ENCODE results near the gene KCNMA1.

Gene KCNMA1

DNA sequence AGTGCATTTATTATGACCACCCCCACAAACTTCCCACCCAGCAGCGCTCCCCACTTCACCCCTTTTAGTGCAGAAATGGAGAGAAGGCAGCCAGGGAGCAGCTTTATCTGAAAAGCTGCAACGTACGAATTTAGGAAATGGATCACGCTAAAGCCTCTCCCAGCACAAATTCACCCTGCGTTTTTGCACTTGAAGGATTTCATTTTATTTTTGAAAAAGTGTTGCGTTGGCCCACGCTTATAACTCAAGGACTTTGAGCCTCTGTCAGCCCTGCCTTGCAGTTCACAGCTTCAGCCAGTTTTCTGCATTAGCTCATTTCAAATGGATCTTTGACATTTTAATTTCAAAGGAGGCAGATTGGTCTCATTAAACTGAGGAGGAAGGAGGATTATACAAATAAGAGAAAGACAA, 556.1 kb downstream of the KCNMA1 start:
- H3K27ac Mint-ChIP-seq, result no peak overlapping the region

DNA sequence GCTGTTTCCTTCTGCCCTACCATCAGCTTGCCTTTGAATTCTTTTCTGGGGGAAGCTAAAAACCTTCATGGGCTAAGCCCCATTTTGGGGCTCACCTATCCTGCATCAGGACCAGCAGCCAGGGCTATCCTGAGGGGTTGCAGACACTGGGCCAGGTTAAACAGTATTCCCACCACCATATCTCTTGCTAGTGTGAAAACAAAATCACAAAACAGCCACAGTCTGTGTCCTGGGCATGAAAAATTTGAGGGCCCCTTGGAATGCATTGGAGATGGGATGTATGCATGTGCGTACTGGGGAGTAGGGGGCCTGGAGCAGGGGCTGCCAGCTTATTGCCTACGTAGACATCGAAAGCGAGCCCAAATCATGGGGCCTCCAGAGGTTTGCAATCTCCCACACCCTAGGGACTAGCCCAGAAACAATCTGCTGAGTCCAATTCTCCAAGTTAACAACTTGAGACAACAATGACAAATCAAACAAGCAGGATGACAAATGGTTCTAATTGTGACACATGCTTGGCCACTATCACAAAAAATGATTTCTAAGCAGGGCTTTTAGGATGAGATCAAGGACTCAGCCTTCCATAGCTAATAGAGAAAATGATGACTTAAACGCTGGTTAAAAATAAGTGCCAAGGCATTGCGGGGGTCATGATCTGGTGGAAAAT, 557.1 kb downstream of the KCNMA1 start:
- no peaks in the 10 kb centered on the region for H3K9me3 Mint-ChIP-seq
- no peaks in the 10 kb centered on the region for H3K4me1 Mint-ChIP-seq (ENCODE audit: low read depth)
- H3K27me3 Mint-ChIP-seq, result no peaks in the 10 kb centered on the region
- H3K4me3 Mint-ChIP-seq, result no peak overlapping the region
- H3K36me3 Mint-ChIP-seq (ENCODE audit: low read depth), result no peaks in the 10 kb centered on the region
- no peak overlapping the region for H3K27ac Mint-ChIP-seq

More for the DNA sequence above, 556.1 kb downstream of the KCNMA1 start:
- H3K27me3 Mint-ChIP-seq, result no peaks in the 10 kb centered on the region
- H3K36me3 Mint-ChIP-seq (ENCODE audit: low read depth), result no peaks in the 10 kb centered on the region
- no peaks in the 10 kb centered on the region for H3K9me3 Mint-ChIP-seq
- H3K4me3 Mint-ChIP-seq, result no peak overlapping the region
- H3K4me1 Mint-ChIP-seq (ENCODE audit: low read depth), result no peaks in the 10 kb centered on the region

- H3K36me3 Mint-ChIP-seq (ENCODE audit: low read depth), result no peaks in the 10 kb centered on the region
- no peaks in the 10 kb centered on the region for H3K27me3 Mint-ChIP-seq
- no peak overlapping the region for H3K27ac Mint-ChIP-seq
- no peak overlapping the region for H3K4me3 Mint-ChIP-seq
- H3K9me3 Mint-ChIP-seq, result no peaks in the 10 kb centered on the region
- no peaks in the 10 kb centered on the region for H3K4me1 Mint-ChIP-seq (ENCODE audit: low read depth)
These were observed 557.9 kb downstream of the KCNMA1 start for GRCh38 chr10:77079592-77080300.

DNA sequence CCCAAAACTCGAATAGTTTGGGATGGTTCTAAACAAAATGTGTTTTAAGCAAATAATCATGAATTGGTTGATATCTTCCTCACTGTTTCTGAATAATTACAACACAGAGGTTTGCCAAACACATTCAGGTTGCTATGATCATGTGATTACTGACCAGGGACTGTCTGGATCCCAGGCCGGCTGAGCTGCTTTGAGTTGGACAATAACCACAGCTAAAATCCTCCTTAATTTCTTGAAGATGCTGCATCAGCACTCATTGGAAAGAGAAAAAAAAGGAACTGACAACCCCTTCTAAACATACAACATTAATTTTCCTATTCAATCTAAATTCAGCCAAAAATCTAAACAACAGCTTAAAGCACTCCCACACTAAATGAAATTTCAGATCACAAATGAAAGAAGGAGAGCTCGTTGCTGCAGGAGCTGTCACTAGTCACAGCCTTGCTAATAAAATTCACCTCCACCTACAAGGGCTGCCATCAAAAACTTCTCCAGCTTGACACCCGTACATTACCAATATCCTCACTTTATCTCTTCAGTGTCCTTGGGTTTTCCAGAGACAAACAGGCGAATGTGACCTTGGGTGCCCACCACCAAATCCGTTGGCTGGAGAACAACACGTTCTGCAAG, 560.2 kb downstream of the KCNMA1 start:
- Mint-ChIP-seq H3K4me3 (no peak overlapping the region), H3K4me1 (ENCODE audit: low read depth) (no peaks in the 10 kb centered on the region), H3K9me3 (no peaks in the 10 kb centered on the region), H3K36me3 (ENCODE audit: low read depth) (no peaks in the 10 kb centered on the region), H3K27ac (no peak overlapping the region), H3K27me3 (no peaks in the 10 kb centered on the region)

- no peaks in the 10 kb centered on the region for H3K9me3 Mint-ChIP-seq
- H3K4me3 Mint-ChIP-seq, result no peak overlapping the region
- H3K27ac Mint-ChIP-seq, result no peak overlapping the region
- H3K4me1 Mint-ChIP-seq (ENCODE audit: low read depth), result no peaks in the 10 kb centered on the region
- no peaks in the 10 kb centered on the region for H3K27me3 Mint-ChIP-seq
- no peaks in the 10 kb centered on the region for H3K36me3 Mint-ChIP-seq (ENCODE audit: low read depth)
These were observed 561.7 kb downstream of the KCNMA1 start for GRCh38 chr10:77075926-77076325.

DNA sequence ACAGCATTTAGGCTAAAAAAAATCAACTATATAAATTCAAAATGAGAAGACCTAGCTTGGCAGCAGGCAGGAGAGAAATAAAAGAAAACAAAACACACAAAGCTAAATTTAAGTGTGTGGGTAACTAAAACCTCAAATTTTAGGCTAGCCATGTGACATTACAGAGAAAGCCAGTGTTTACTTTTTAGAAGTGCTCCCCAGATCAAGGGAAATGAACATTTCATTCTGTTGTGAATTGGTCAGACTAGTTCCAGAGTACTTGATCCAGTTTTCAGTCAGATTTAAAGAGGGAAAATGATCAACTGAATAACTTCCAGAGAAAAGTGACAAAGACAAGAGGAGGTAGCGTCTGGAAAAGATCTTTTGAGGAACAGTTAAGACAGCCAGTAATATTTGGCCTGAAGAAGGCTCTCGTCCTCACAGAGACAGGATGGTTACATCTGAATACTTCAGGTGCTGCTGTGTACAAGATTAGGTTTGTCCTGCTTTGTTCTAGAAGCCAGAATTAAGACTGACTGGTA, 563.4 kb downstream of the KCNMA1 start:
- Mint-ChIP-seq H3K9me3 (no peaks in the 10 kb centered on the region), H3K4me3 (no peak overlapping the region), H3K36me3 (ENCODE audit: low read depth) (no peaks in the 10 kb centered on the region), H3K27me3 (no peaks in the 10 kb centered on the region), H3K27ac (no peak overlapping the region), H3K4me1 (ENCODE audit: low read depth) (no peaks in the 10 kb centered on the region)

- no peaks in the 10 kb centered on the region for H3K9me3 Mint-ChIP-seq
- no peak overlapping the region for H3K4me3 Mint-ChIP-seq
- H3K4me1 Mint-ChIP-seq (ENCODE audit: low read depth), result no peaks in the 10 kb centered on the region
- no peak overlapping the region for H3K27ac Mint-ChIP-seq
- no peaks in the 10 kb centered on the region for H3K36me3 Mint-ChIP-seq (ENCODE audit: low read depth)
- no peaks in the 10 kb centered on the region for H3K27me3 Mint-ChIP-seq
These were observed 564.0 kb downstream of the KCNMA1 start for GRCh38 chr10:77073663-77073960.

GRCh38 chr10:77072836-77073662, 564.6 kb downstream of the KCNMA1 start:
- Mint-ChIP-seq H3K27me3 (no peaks in the 10 kb centered on the region), H3K4me1 (ENCODE audit: low read depth) (no peaks in the 10 kb centered on the region), H3K36me3 (ENCODE audit: low read depth) (no peaks in the 10 kb centered on the region), H3K4me3 (no peak overlapping the region), H3K27ac (no peak overlapping the region), H3K9me3 (no peaks in the 10 kb centered on the region)

DNA sequence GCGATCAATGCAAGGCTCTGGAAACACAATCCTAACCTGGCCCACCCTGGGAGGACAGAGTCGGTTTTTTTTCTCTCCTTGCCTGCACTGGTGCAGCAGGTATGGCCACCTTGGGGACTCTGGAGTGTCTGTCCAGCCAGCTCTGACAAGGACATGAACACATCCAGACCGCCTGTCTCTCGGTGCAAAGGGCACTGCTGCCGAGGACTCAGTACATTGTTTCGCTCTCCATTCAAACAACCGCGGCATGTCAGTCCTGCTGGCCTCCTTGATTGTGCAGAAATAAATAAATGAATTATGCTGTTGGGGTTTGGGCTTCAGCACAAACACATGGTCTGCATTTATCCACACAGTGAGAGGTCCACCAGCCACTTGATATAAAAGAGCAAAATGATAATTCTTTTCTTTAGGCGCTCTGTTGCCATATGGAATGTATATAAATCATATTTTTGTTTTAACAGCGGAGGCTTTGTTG, 565.2 kb downstream of the KCNMA1 start:
- Mint-ChIP-seq H3K9me3 (no peaks in the 10 kb centered on the region), H3K36me3 (ENCODE audit: low read depth) (no peaks in the 10 kb centered on the region), H3K27ac (no peak overlapping the region), H3K4me3 (no peak overlapping the region), H3K4me1 (ENCODE audit: low read depth) (no peaks in the 10 kb centered on the region), H3K27me3 (no peaks in the 10 kb centered on the region)

DNA sequence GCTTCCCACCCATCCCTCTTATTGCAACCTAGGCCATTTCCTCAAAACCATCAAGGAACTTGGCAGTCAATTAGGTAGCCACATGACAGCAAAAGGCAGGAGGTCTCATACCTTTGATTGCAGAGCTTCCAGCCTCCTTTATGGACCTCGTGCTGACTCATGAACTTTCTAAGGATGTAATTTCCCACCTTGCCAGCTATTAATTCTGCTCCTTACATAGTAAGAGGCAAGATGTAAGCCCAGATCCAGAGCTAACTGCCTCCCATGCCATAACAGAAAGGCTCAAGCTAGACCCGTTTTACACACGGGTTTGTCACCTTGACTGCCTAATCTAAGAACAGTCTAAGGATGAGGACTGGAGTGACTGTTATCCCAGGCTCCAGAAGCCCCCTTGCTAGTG, 565.7 kb downstream of the KCNMA1 start:
- Mint-ChIP-seq H3K36me3 (ENCODE audit: low read depth) (no peaks in the 10 kb centered on the region), H3K4me3 (no peak overlapping the region), H3K4me1 (ENCODE audit: low read depth) (no peaks in the 10 kb centered on the region), H3K27me3 (no peaks in the 10 kb centered on the region), H3K9me3 (no peaks in the 10 kb centered on the region), H3K27ac (no peak overlapping the region)

DNA sequence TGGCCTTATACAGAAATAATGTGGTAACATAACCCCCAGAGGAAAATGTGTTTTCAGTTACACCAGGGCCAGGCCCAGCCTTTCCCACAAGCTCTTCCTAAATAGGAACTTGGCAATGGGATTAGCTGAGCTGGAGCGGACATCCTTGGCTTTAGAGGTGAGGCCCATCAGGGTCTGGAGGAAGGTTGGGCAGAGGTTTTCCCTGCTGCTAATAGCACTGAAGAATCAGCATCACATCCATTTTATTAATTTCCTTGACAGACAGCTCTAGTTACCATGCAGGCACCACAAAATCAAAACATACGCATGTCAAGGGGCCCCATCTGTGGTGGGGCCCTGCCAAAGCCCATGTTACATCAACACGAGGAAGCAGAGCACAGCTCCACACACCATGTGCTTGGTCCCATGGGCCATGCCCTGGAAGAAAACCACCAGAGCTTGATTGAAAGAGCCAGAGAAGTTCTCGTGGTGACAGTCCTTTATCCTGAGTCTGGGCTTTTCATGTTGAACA, 566.6 kb downstream of the KCNMA1 start:
- Mint-ChIP-seq H3K9me3 (no peaks in the 10 kb centered on the region), H3K27ac (no peak overlapping the region), H3K4me1 (ENCODE audit: low read depth) (no peaks in the 10 kb centered on the region), H3K4me3 (no peak overlapping the region), H3K27me3 (no peaks in the 10 kb centered on the region), H3K36me3 (ENCODE audit: low read depth) (no peaks in the 10 kb centered on the region)

DNA sequence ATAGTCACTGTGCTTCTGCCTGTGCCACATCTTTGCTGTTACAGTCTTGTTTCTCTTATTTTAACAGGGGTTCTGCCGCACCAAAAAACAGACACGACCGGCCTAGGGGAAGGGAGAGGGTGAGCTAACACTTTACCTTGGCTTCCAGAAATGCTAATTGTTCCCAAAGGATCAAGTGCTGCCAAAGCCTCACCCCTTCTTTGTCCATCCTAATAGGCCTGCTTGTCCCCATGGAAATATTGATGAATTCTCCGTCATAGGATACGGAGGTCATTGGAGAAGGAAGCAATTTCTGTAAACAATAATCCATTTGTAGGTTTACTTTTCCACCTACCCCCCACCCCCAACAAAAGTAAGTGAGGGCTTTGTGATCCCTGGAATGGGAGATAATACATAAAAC, 567.3 kb downstream of the KCNMA1 start:
- Mint-ChIP-seq H3K4me3 (no peak overlapping the region), H3K36me3 (ENCODE audit: low read depth) (no peaks in the 10 kb centered on the region), H3K9me3 (no peaks in the 10 kb centered on the region), H3K27me3 (no peaks in the 10 kb centered on the region), H3K27ac (no peak overlapping the region), H3K4me1 (ENCODE audit: low read depth) (no peaks in the 10 kb centered on the region)

DNA sequence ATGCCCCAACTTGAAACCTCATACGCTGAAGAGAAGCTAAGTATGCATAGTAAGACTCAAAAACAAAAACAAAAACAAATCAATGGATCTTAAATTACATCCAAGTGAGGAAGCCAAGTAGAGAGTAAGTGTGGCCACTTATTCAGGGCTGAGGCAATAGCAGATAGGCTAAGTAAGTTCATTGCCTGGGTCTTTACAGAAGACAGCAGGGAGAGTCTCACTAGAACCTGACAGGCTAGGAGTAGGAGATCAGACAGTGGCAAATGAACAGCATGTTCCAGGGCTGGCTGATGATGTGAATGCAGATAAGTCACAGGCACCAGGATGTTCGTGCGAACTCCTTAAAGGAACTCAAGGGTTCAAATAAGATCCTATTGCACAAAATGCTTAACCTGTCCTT, 568.6 kb downstream of the KCNMA1 start:
- Mint-ChIP-seq H3K4me1 (ENCODE audit: low read depth) (no peaks in the 10 kb centered on the region), H3K36me3 (ENCODE audit: low read depth) (no peaks in the 10 kb centered on the region), H3K27me3 (no peaks in the 10 kb centered on the region), H3K4me3 (no peak overlapping the region), H3K9me3 (no peaks in the 10 kb centered on the region), H3K27ac (no peak overlapping the region)

DNA sequence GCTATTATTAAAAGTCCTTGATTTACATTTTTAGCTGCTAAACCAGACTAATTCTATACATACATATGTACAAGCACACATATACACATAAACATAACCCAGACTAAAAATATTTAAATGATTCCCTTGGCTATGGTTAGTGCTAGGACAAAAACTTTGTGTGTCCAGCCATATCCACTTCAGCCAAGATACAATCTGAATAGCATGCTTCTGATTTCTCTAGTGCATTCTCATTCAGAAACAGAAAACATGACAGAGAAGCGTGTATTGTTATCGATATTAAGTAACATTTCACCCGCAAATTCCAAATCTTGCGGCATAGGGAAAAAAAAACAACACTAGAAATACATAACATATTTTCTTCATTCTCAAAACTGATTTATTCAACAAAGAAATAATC, 569.3 kb downstream of the KCNMA1 start:
- no peaks in the 10 kb centered on the region for H3K27me3 Mint-ChIP-seq
- no peak overlapping the region for H3K27ac Mint-ChIP-seq
- H3K4me3 Mint-ChIP-seq, result no peak overlapping the region
- no peaks in the 10 kb centered on the region for H3K36me3 Mint-ChIP-seq (ENCODE audit: low read depth)
- H3K4me1 Mint-ChIP-seq (ENCODE audit: low read depth), result no peaks in the 10 kb centered on the region
- no peaks in the 10 kb centered on the region for H3K9me3 Mint-ChIP-seq

DNA sequence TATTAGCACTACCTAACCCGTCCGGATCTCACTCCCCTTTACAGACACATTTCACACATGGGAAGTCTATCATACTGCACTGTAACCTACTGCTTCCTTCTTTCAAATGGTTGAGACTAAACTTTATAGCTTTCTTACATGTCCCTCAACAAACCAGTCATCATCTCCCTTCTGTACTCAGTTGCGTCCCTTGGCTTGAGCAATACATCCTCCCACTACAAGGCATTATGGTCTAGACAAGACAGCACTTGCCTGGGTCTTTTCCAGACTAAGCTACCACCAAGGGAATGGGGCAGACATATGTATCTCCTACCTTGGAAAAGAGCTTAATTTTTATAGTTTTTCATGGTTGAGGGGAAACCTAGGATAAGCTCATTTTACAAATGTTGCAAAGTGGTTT, 575.2 kb downstream of the KCNMA1 start:
- Mint-ChIP-seq H3K9me3 (no peaks in the 10 kb centered on the region), H3K27me3 (no peaks in the 10 kb centered on the region), H3K4me1 (ENCODE audit: low read depth) (no peaks in the 10 kb centered on the region), H3K4me3 (no peak overlapping the region), H3K36me3 (ENCODE audit: low read depth) (no peaks in the 10 kb centered on the region), H3K27ac (no peak overlapping the region)
